KMS-11 (cell line): ENCODE measurements around the gene INPP4A.

Experiments
- H2AFZ ChIP-seq: fragments of 200-600 bp; sonication (generic); 2 replicates; pipeline ENCODE4 v1.6.1; 2016; ENCODE audit warnings: antibody characterized with exemption, mixed run types, low read depth
- H3K27ac ChIP-seq: fragments of 200-600 bp; sonication (generic); 2 replicates; pipeline ENCODE4 v1.6.1; 2016; ENCODE audit warnings: mild to moderate bottlenecking, mixed run types
- H3K27me3 ChIP-seq: fragments of 200-600 bp; sonication (generic); 2 replicates; pipeline ENCODE4 v1.6.1; 2017; ENCODE audit warnings: mild to moderate bottlenecking, low read depth, mixed run types, moderate library complexity; ENCODE audit not compliant: insufficient read depth
- H3K36me3 ChIP-seq: fragments of 200-600 bp; sonication (generic); 2 replicates; pipeline ENCODE4 v1.6.1; 2017; ENCODE audit warnings: mild to moderate bottlenecking, mixed run types; ENCODE audit not compliant: insufficient read depth
- H3K4me1 ChIP-seq: fragments of 200-600 bp; sonication (generic); 2 replicates; pipeline ENCODE4 v1.6.1; 2016; ENCODE audit warnings: mild to moderate bottlenecking, low read depth, mixed run types; ENCODE audit not compliant: poor library complexity, severe bottlenecking
- H3K4me2 ChIP-seq: fragments of 200-600 bp; sonication (generic); 2 replicates; pipeline ENCODE4 v1.7.0; 2016; ENCODE audit warnings: mild to moderate bottlenecking, mixed run types
- H3K4me3 ChIP-seq: fragments of 200-600 bp; sonication (generic); IDR thresholded peaks from 2 replicates; pipeline ENCODE4 v1.6.1; 2017; ENCODE audit warnings: low read depth, low read length, mixed read lengths; ENCODE audit not compliant: insufficient read depth
- H3K79me2 ChIP-seq: fragments of 200-600 bp; sonication (generic); 2 replicates; pipeline ENCODE4 v1.6.1; 2016; ENCODE audit warnings: low read depth, mixed run types; ENCODE audit not compliant: insufficient read depth
- H3K9ac ChIP-seq: fragments of 200-600 bp; sonication (generic); 2 replicates; pipeline ENCODE4 v1.6.1; 2016; ENCODE audit warnings: mild to moderate bottlenecking, mixed run types
- H4K20me1 ChIP-seq: fragments of 200-600 bp; sonication (generic); 2 replicates; pipeline ENCODE4 v1.6.1; 2016; ENCODE audit warnings: mild to moderate bottlenecking, mixed run types; ENCODE audit not compliant: insufficient read depth
- TF ChIP-seq, protein P1 (sequence below): fragments of 200-600 bp; sonication (generic); conservative IDR thresholded peaks from 2 replicates; pipeline ENCODE4 v1.6.1; 2017; ENCODE audit warnings: low read depth, mild to moderate bottlenecking, antibody characterized with exemption, low read length, moderate library complexity, mixed read lengths

The INPP4A gene

DNA sequence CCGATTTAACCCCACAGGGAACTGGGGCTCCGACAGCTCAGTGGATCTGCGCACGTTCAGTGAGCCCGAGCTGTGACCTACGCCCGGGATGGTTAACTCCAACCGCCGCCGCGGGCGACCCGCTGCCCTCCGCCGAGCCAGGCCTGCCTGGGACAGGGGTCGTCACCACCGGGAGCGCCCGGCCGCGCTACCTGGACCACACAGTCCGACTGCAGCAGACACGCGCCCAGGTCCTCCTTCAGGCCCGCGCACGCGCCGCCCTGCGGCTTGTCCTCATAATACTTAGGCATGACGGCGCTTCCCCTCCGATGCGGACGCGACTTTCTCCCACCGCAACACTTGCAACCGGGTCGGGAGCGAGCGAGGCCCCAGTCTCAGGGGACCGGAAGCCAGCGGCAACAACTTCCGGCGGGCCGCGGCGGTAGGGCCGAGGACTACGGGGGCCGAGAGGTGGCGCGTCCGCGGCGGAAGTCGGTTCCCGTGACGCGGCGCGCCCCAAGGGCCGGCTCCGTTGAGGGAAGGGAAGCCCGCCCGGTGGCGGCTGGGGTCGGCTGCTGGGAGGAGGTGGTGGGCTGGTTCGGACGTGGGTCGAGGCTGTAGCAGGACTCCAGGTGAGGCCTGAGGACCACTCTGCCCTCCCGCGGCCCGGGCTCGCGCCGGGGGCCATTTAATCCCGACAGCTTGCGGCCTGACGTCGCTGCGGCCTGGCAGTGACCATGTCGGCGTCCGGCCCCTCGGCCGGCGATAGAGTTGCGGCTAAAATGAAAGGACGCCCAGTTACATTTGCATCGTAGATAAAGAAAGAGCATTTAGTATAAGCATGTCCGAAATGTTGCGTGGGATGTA, 163.7 kb downstream of the INPP4A start, which contains the start of the genes COA5 and UNC50:
Gene COA5 (minus strand): TSS at position 397 of the 846 bp plus-strand sequence. CDS start 107 bp downstream, at position 290.
Gene UNC50 (plus strand): TSS at position 474 of the 846 bp plus-strand sequence. CDS start 1,171 bp downstream, outside the sequence.
- TF ChIP-seq, protein P1, sequence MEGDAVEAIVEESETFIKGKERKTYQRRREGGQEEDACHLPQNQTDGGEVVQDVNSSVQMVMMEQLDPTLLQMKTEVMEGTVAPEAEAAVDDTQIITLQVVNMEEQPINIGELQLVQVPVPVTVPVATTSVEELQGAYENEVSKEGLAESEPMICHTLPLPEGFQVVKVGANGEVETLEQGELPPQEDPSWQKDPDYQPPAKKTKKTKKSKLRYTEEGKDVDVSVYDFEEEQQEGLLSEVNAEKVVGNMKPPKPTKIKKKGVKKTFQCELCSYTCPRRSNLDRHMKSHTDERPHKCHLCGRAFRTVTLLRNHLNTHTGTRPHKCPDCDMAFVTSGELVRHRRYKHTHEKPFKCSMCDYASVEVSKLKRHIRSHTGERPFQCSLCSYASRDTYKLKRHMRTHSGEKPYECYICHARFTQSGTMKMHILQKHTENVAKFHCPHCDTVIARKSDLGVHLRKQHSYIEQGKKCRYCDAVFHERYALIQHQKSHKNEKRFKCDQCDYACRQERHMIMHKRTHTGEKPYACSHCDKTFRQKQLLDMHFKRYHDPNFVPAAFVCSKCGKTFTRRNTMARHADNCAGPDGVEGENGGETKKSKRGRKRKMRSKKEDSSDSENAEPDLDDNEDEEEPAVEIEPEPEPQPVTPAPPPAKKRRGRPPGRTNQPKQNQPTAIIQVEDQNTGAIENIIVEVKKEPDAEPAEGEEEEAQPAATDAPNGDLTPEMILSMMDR = no peak
- Histone ChIP-seq H4K20me1 (no peaks in the 10 kb centered on the region), H3K4me1 (peaks cover 22% of the 10 kb centered on the region), H3K4me3 (peak within 1 kb of the TSS; percentile 87), H3K27ac (peak within 1 kb of the TSS; percentile 76), H3K79me2 (peaks cover 23% of the 10 kb centered on the region), H3K36me3 (no peaks in the 10 kb centered on the region), H3K9ac (peak within 1 kb of the TSS; percentile 93), H3K4me2 (peak within 1 kb of the TSS; percentile 95), H2AFZ (peak within 1 kb of the TSS; percentile 98), H3K27me3 (no peaks in the 10 kb centered on the region)

DNA sequence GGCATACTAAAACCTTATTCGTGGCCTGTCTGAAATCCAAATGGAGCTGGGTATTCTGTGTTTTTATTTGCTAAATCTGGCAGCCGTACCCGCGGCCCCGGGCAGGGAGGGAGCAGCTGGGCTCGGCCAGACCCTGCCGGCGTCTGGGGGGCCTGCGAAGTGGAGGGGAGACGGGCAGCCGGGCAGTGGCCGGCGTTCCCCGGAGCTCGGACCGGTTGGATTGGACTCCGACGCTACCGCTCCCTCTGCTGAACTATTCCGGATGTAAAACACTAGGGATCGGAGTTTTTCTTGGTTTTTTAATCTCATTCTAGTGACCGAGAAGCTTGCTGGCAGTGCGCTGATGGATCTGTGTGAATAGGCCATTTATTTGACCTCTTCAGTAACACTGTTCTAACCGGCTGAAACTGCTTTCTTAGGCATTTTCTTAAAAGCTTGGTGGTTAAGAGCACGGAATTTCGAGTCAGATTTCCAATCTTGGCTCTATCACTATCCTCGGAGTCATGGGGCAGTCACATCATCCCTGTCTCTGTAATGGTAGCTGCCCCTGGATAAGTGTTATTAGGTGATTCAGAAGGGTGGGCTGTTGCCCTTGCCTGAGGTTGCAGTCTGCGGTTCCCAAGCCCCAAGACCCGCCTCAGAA, 164.4 kb downstream of the INPP4A start:
- peak overlapping the region; percentile 76 for H3K27ac ChIP-seq
- no peaks in the 10 kb centered on the region for H3K27me3 ChIP-seq
- no peaks in the 10 kb centered on the region for H4K20me1 ChIP-seq
- H3K4me1 ChIP-seq = peaks cover 22% of the 10 kb centered on the region
- no peaks in the 10 kb centered on the region for H3K36me3 ChIP-seq
- TF ChIP-seq, protein P1 = no peak
- peak overlapping the region; percentile 87 for H3K4me3 ChIP-seq
- H3K4me2 ChIP-seq = peak overlapping the region; percentile 80
- H2AFZ ChIP-seq = peak overlapping the region; percentile 98
- peak overlapping the region; percentile 93 for H3K9ac ChIP-seq
- peaks cover 23% of the 10 kb centered on the region for H3K79me2 ChIP-seq

DNA sequence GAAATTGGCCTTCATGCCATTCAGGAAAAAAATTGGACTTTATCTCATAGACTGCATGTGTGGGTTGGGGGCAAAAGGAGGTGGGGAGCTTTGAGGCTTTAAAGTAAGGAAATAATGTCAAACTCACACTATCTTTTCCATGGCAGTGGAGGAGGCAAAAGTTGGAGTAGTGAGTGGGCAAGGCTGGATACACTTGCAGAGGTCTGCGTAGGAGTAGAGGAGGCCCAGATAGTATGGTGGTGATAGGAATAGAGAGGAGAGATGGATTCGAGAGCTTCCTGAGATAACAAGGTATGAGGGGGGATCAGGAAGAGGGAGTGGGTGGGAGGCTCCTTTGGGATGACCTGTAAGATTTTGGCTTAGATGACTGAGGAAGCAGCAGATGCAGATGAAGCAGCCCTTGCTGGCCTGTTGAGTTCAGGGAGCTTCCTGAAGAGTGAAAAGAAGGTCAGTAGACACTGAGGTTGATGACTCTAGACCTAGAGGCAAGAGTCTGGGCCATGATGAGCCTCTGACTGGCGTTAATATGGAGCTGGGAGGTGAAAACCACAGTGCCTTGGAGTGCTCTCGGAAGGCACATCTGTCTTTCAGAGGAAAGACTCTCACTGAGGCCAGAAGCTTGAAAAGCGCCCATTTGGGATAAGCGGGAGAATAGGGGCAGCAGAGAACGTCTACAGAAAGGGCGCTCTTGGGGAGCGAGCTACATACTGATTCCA, 169.5 kb downstream of the INPP4A start:
- Histone ChIP-seq H3K9ac (no peak overlapping the region), H3K4me3 (no peak overlapping the region), H3K4me1 (peaks cover 11% of the 10 kb centered on the region), H4K20me1 (no peaks in the 10 kb centered on the region), H3K79me2 (peaks cover 3% of the 10 kb centered on the region; the same call in 1 of the 2 replicates), H3K36me3 (no peaks in the 10 kb centered on the region), H2AFZ (no peak overlapping the region), H3K27ac (no peak overlapping the region), H3K27me3 (no peaks in the 10 kb centered on the region), H3K4me2 (no peak overlapping the region)
- TF ChIP-seq, protein P1 = no peak

DNA sequence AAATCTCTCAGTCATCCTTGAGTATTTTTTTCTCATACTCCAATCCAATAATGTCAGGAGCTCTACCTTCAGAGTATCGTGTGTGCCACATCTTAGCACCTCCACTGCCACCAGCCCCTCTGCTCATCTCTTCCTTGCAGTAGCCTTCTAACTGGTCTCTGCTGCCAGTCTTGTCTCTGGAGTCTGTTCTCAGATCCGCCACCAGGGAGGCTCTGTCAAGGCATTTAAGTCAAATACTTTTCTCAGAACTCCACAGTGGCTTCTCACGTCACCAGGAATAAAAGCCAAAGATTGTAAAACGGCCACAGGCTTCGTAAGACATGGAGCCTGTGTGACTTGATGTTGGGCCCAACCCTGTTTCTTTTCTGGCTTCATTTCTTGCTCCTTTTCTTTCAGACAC, 170.8 kb downstream of the INPP4A start:
- Histone ChIP-seq H3K36me3 (no peaks in the 10 kb centered on the region), H3K27ac (no peak overlapping the region), H3K4me2 (no peak overlapping the region), H2AFZ (no peak overlapping the region), H3K4me1 (no peaks in the 10 kb centered on the region), H3K4me3 (no peak overlapping the region), H4K20me1 (no peaks in the 10 kb centered on the region), H3K27me3 (no peaks in the 10 kb centered on the region), H3K79me2 (no peaks in the 10 kb centered on the region), H3K9ac (no peak overlapping the region)
- TF ChIP-seq, protein P1 = no peak
